ENCODE measurements around the gene CFDP1. TPM values are rescaled to one million over a fixed set of nuclear protein-coding genes. Genes with fewer than 3 reads are reported as not detected.
A peak's percentile ranks its signal among the peaks of the same experiment; 100 is the strongest.

CFDP1 gene
- total RNA-seq, 1 experiment from 2014 or later, result 97.6 TPM

DNA sequence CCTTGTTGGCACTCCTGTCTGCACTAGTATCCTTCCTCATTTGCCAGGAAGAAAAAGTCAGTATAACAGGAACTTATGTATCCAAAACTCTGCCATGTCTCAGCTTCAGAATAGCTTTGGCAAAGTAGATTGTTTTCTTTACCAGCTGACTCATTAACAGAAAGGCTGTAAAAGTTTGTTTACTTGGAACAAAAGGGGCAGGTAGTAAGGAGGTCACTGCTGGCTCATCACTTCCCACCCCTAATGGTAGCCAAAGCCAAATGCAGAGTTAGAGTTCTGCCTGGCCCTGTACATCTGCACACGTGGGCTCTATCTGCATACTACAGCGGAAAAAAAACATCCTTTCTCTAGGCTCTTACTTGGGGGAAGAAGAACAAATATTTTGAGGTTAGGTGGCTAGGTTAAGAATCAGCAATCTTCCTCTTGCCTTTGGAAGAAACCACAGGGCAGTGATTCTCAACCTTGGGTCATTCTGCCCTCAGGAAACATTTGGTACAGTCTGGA, 90.9 kb downstream of the CFDP1 start:
- H3K4me3 ChIP-seq (ENCODE audit: low read depth, low read length, poor library complexity, severe bottlenecking), result no peak overlapping the region

DNA sequence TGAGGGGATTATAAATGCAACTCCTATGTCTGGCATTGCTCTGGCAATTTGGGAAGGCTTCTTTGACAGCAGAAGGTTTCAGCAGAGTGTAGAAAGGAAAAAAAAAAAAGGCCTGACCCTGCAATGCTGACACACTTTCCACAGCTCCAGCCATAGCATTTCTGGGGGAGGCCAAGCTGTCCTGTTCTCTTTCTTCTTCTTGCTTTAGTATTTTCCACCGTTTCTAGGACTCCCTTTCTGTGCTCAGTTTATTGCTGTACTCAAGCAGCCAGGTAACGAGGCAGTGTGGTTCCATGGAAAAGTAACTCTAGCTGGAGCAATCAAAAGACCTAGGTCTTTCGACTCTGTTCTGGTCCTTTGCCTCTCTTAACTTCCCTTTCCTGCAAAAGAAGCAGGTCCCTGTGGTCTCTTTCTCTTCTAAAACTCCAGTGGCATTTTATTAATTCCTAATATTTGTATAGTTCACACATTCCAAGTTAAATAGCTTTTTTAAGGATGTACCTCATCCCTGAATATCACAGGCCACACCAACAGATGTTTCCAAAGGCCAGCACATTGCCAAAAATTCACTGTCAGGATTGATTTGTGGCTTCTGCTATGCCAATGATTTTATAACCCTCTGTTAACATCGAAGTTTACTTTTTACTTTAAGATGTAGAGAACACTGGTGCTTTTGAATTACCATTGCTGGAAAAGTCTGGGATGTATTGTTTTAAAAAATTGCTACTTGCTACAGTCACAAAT, 91.6 kb downstream of the CFDP1 start:
- DNase-seq (ENCODE audit: low spot score), result no peak
- H3K4me3 ChIP-seq (ENCODE audit: low read depth, low read length, poor library complexity, severe bottlenecking), result no peak overlapping the region
- peak overlapping the region; percentile 42 for H3K27ac ChIP-seq (ENCODE audit: low read depth, low read length, poor library complexity, severe bottlenecking)
- no peaks in the 10 kb centered on the region for H3K27me3 ChIP-seq (replicated peaks; ENCODE audit: insufficient read depth, low read depth, low read length, poor library complexity)
- H3K9me3 ChIP-seq (ENCODE audit: low read depth, low read length, poor library complexity, severe bottlenecking), result no peaks in the 10 kb centered on the region
- BruUV-seq (replicated peaks), result no TSS peak
- TF ChIP-seq EZH2 (IDR thresholded peaks at IDR 0.05; ENCODE audit: borderline replicate concordance, low read depth, low read length, poor library complexity, severe bottlenecking), result no peak
- no peak for TF ChIP-seq CTCF (conservative IDR thresholded peaks at IDR 0.05; ENCODE audit: low read depth, low read length)
- ChIA-PET POLR2A (ENCODE audit: low non-redundant PET) (no interaction called here), CTCF (no interaction called here)
- peaks cover 35% of the 10 kb centered on the region for H3K4me1 ChIP-seq (ENCODE audit: insufficient read depth, low read length, poor library complexity, severe bottlenecking)
- peaks cover 7% of the 10 kb centered on the region for H3K36me3 ChIP-seq (ENCODE audit: insufficient read depth, low read length, poor library complexity, severe bottlenecking)
- intact Hi-C loops (cut with micrococcal nuclease; ENCODE audit: unreplicated experiment), result no loop called here

More for the DNA sequence above, 90.9 kb downstream of the CFDP1 start:
- Histone ChIP-seq H3K4me1 (ENCODE audit: insufficient read depth, low read length, poor library complexity, severe bottlenecking) (peaks cover 35% of the 10 kb centered on the region), H3K36me3 (ENCODE audit: insufficient read depth, low read length, poor library complexity, severe bottlenecking) (peaks cover 7% of the 10 kb centered on the region), H3K27me3 (replicated peaks; ENCODE audit: insufficient read depth, low read depth, low read length, poor library complexity) (no peaks in the 10 kb centered on the region), H3K27ac (ENCODE audit: low read depth, low read length, poor library complexity, severe bottlenecking) (no peak overlapping the region), H3K9me3 (ENCODE audit: low read depth, low read length, poor library complexity, severe bottlenecking) (no peaks in the 10 kb centered on the region)
- ChIA-PET POLR2A (ENCODE audit: low non-redundant PET) (no interaction called here), CTCF (no interaction called here)
- no peak for TF ChIP-seq EZH2 (IDR thresholded peaks at IDR 0.05; ENCODE audit: borderline replicate concordance, low read depth, low read length, poor library complexity, severe bottlenecking)
- TF ChIP-seq CTCF (conservative IDR thresholded peaks at IDR 0.05; ENCODE audit: low read depth, low read length), result no peak
- no peak for DNase-seq (ENCODE audit: low spot score)
- no TSS peak for BruUV-seq (replicated peaks)
- intact Hi-C loops (cut with micrococcal nuclease; ENCODE audit: unreplicated experiment), result no loop called here

DNA sequence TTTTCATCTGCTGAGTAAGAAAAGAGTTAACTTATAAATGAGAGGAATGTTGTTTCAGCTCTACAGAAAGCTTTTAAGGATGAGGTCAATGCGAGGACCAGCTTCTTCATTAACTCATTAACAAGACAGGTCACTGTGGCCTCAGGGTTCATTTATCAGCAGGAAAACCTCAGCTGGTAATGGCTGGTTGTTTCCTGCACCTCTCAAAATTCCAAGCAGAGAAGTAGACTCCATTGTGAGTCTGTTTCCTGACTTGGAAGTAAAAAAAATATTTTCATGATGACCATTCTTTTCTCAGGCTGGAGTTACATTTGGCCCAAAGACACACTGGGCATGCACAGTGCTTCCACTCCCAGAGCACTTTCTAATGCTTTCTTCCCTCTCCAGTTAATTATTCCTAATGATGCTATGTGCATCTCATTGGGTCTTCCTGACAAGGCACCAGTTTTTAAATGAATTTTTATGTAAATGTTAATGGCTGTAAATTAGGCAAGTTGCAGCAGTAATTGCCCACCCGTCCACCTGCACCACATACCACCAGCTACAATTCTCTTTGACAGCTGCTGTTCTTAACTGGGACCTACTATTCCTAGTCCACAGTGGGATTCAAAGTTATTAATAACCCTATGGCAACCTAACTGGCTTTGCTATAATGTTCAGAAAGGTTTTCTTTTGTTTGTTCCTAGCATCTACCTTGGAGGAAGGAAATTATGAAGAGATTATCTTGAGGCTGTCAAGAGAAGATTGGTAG, 92.4 kb downstream of the CFDP1 start:
- Histone ChIP-seq H3K36me3 (ENCODE audit: insufficient read depth, low read length, poor library complexity, severe bottlenecking) (peaks cover 7% of the 10 kb centered on the region), H3K27ac (ENCODE audit: low read depth, low read length, poor library complexity, severe bottlenecking) (peak overlapping the region; percentile 42), H3K4me3 (ENCODE audit: low read depth, low read length, poor library complexity, severe bottlenecking) (no peak overlapping the region), H3K9me3 (ENCODE audit: low read depth, low read length, poor library complexity, severe bottlenecking) (no peaks in the 10 kb centered on the region), H3K27me3 (replicated peaks; ENCODE audit: insufficient read depth, low read depth, low read length, poor library complexity) (no peaks in the 10 kb centered on the region), H3K4me1 (ENCODE audit: insufficient read depth, low read length, poor library complexity, severe bottlenecking) (peaks cover 35% of the 10 kb centered on the region)
- intact Hi-C loops (cut with micrococcal nuclease; ENCODE audit: unreplicated experiment), result no loop called here
- ChIA-PET POLR2A (ENCODE audit: low non-redundant PET) (no interaction called here), CTCF (no interaction called here)
- BruUV-seq (replicated peaks), result no TSS peak
- DNase-seq (ENCODE audit: low spot score), result no peak
- TF ChIP-seq CTCF (conservative IDR thresholded peaks at IDR 0.05; ENCODE audit: low read depth, low read length), result no peak
